ENCODE measurements around the gene MRPS21. TPM values are rescaled to one million over a fixed set of nuclear protein-coding genes. Genes with fewer than 3 reads are reported as not detected.

Gene MRPS21
- total and polyA plus RNA-seq, 2 of the 8 experiments (the other 6 are each of a cell fraction or from before 2014, with no cell fraction given), result 81.9 to 99.8 TPM

GRCh38 chr1:150268705-150269403 is 24.8 kb upstream of the MRPS21 start, which contains the start of gene APH1A (continued):
- TF ChIP-seq CHD7 (IDR thresholded peaks at IDR 0.05; ENCODE audit: insufficient replicate concordance, low read length) (peak; percentile 45), EP300 (IDR thresholded peaks at IDR 0.05; ENCODE audit: borderline replicate concordance in 1 of 2, low read depth in 2 of 2, low read length in 2 of 2) (peak in 1 of 2 experiments; percentile 83; a peak in 1 of 3 replicates), PHF8 (conservative IDR thresholded peaks at IDR 0.05; ENCODE audit: low read depth, low read length) (peak; percentile 56), MAFK (IDR thresholded peaks at IDR 0.05; ENCODE audit: low read depth, low read length) (no peak), TBP (IDR thresholded peaks at IDR 0.05; ENCODE audit: low read depth, low read length) (peak; percentile 84), CBX8 (IDR thresholded peaks at IDR 0.05; ENCODE audit: borderline replicate concordance, low read depth, low read length) (no peak), POLR2A (IDR thresholded peaks at IDR 0.05; ENCODE audit: control extremely low read depth in 1 of 2, low read depth in 2 of 2, low read length in 2 of 2) (no peak; a peak in 1 of 3 replicates), JUN (IDR thresholded peaks at IDR 0.05; ENCODE audit: low read depth, low read length) (no peak), TEAD4 (IDR thresholded peaks at IDR 0.05; ENCODE audit: low read depth, low read length) (peak; percentile 38; the same call in 1 of the 2 replicates), GABPA (IDR thresholded peaks at IDR 0.05; ENCODE audit: borderline replicate concordance, insufficient read depth, low read length) (0 out of 2 replicates have a peak, but pooled peaks have one; percentile 71), SP1 (IDR thresholded peaks at IDR 0.05; ENCODE audit: low read depth, low read length) (peak; percentile 77)

Data from H1 (cell line).